Neural cell (in vitro differentiated cells): Measurements from ENCODE around the gene HERPUD1. TPM values are rescaled to one million over a fixed set of nuclear protein-coding genes. Genes with fewer than 3 reads are reported as not detected.

Experiments
- H2AFZ ChIP-seq: fragments of 200-600, 300-800 bp; sonication (generic), shearing (Covaris generic); 2 replicates; pipeline ENCODE4 v1.6.0; 2014; ENCODE audit warnings: low read depth, mild to moderate bottlenecking, antibody characterized with exemption, low read length, moderate library complexity
- H3F3A ChIP-seq: fragments of 200-600 bp; shearing (Covaris generic); 2 replicates; pipeline ENCODE4 v1.6.1; 2016; ENCODE audit warnings: mild to moderate bottlenecking, moderate library complexity, mixed read lengths, antibody characterized with exemption, low read length; ENCODE audit not compliant: insufficient read depth, poor library complexity, severe bottlenecking
- H3K27ac ChIP-seq: fragments of 200-600, 300-800 bp; sonication (generic), shearing (Covaris generic); 2 replicates; pipeline ENCODE4 v1.5.1; 2014; ENCODE audit warnings: mild to moderate bottlenecking, low read length, moderate library complexity
- H3K27me3 ChIP-seq: fragments of 300-800, 200-600 bp; sonication (generic), shearing (Covaris generic); 2 replicates; pipeline ENCODE4 v1.6.0; 2014; ENCODE audit warnings: mild to moderate bottlenecking, low read depth, low read length, moderate library complexity; ENCODE audit not compliant: insufficient read depth
- H3K36me3 ChIP-seq: fragments of 300-800, 200-600 bp; sonication (generic), shearing (Covaris generic); 2 replicates; pipeline ENCODE4 v1.5.1; 2014; ENCODE audit warnings: mild to moderate bottlenecking, antibody characterized with exemption, low read length, moderate library complexity; ENCODE audit not compliant: insufficient read depth
- H3K4me2 ChIP-seq: fragments of 300-800, 200-600 bp; sonication (generic), shearing (Covaris generic); 2 replicates; pipeline ENCODE4 v1.6.0; 2014; ENCODE audit warnings: mild to moderate bottlenecking, low read length
- H3K4me3 ChIP-seq: fragments of 300-800, 200-600 bp; sonication (generic), shearing (Covaris generic); 2 replicates; pipeline ENCODE4 v1.5.1; 2014; ENCODE audit warnings: mild to moderate bottlenecking, low read length, moderate library complexity
- H3K79me2 ChIP-seq: fragments of 200-600 bp; shearing (Covaris generic); replicated peaks from 2 replicates; pipeline ENCODE4 v1.6.0; 2014; ENCODE audit warnings: mild to moderate bottlenecking, low read length, moderate library complexity; ENCODE audit not compliant: insufficient read depth
- H3K9ac ChIP-seq: fragments of 300-800, 200-600 bp; sonication (generic), shearing (Covaris generic); 2 replicates; pipeline ENCODE4 v1.6.1; 2016; ENCODE audit warnings: mild to moderate bottlenecking, low read length, mixed read lengths
- H3K9me2 ChIP-seq: fragments of 200-600 bp; shearing (Covaris generic); 2 replicates; pipeline ENCODE4 v1.6.1; 2016; ENCODE audit warnings: mild to moderate bottlenecking, low read length, mixed read lengths; ENCODE audit not compliant: insufficient read depth
- H3K9me3 ChIP-seq: fragments of 200-600, 300-800 bp; sonication (generic), shearing (Covaris generic); 2 replicates; pipeline ENCODE4 v1.6.1; 2016; ENCODE audit warnings: mild to moderate bottlenecking, mixed run types, low read length, moderate library complexity, mixed read lengths
- H4K20me1 ChIP-seq: fragments of 200-600 bp; shearing (Covaris generic); 2 replicates; pipeline ENCODE4 v1.6.1; 2016; ENCODE audit warnings: mild to moderate bottlenecking, mixed run types; ENCODE audit not compliant: insufficient read depth
- EP300 ChIP-seq: fragments of 450-650 bp; conservative IDR thresholded peaks from 2 replicates; pipeline ENCODE4 v1.6.1; 2014; ENCODE audit warnings: antibody characterized with exemption, mild to moderate bottlenecking, moderate library complexity; ENCODE audit not compliant: poor library complexity, severe bottlenecking
- EZH2 ChIP-seq: fragments of 200-600, 300-800 bp; shearing (Covaris generic), sonication (generic); IDR thresholded peaks from 2 replicates; pipeline ENCODE4 v1.6.1; 2014; ENCODE audit warnings: antibody characterized with exemption, low read length, borderline replicate concordance, mild to moderate bottlenecking; ENCODE audit not compliant: insufficient read depth, poor library complexity, severe bottlenecking
- MXI1 ChIP-seq: fragments of 450-650 bp; conservative IDR thresholded peaks from 2 replicates; pipeline ENCODE4 v1.6.1; 2014; ENCODE audit warnings: antibody characterized with exemption, mild to moderate bottlenecking; ENCODE audit not compliant: poor library complexity, severe bottlenecking
- POLR2AphosphoS5 ChIP-seq: IDR thresholded peaks from 2 replicates; pipeline ENCODE4 v1.6.1; 2012
- RAD21 ChIP-seq: fragments of 450-650 bp; conservative IDR thresholded peaks from 2 replicates; pipeline ENCODE4 v1.6.1; 2014; ENCODE audit warnings: antibody characterized with exemption, mild to moderate bottlenecking, moderate library complexity
- SMC3 ChIP-seq: fragments of 450-650 bp; conservative IDR thresholded peaks from 2 replicates; pipeline ENCODE4 v1.6.1; 2014; ENCODE audit warnings: antibody characterized with exemption, mild to moderate bottlenecking, moderate library complexity; ENCODE audit not compliant: poor library complexity
- TAF1 ChIP-seq: IDR thresholded peaks from 2 replicates; pipeline ENCODE4 v1.6.1; 2012; ENCODE audit warnings: low read depth
- polyA minus RNA-seq: library from RNA; depleted of rRNA, polyadenylated mRNA; stranded (reverse); fragments of >200 nt; gene quantifications from 2 replicates; pipeline ENCODE4 v1.2.3, GENCODE V29; 2014
- polyA plus RNA-seq: library from polyadenylated mRNA; depleted of rRNA; stranded (reverse); fragments of >200 nt; gene quantifications from 2 replicates; pipeline ENCODE4 v1.2.3, GENCODE V29; 2014
- TF ChIP-seq, protein P1 (sequence below): fragments of 450-650 bp; IDR thresholded peaks from 2 replicates; pipeline ENCODE4 v1.5.1; 2014; ENCODE audit warnings: antibody characterized with exemption, mild to moderate bottlenecking, moderate library complexity; ENCODE audit not compliant: poor library complexity, severe bottlenecking
- TF ChIP-seq, protein P2 (sequence below): IDR thresholded peaks from 2 replicates; pipeline ENCODE4 v1.6.1; 2012; ENCODE audit warnings: borderline replicate concordance

HERPUD1 gene, protein sequence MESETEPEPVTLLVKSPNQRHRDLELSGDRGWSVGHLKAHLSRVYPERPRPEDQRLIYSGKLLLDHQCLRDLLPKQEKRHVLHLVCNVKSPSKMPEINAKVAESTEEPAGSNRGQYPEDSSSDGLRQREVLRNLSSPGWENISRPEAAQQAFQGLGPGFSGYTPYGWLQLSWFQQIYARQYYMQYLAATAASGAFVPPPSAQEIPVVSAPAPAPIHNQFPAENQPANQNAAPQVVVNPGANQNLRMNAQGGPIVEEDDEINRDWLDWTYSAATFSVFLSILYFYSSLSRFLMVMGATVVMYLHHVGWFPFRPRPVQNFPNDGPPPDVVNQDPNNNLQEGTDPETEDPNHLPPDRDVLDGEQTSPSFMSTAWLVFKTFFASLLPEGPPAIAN
- polyA plus RNA-seq, result 76.0 and 98.7 TPM in 2 replicates
- polyA minus RNA-seq, result 59.9 and 62.4 TPM in 2 replicates

DNA sequence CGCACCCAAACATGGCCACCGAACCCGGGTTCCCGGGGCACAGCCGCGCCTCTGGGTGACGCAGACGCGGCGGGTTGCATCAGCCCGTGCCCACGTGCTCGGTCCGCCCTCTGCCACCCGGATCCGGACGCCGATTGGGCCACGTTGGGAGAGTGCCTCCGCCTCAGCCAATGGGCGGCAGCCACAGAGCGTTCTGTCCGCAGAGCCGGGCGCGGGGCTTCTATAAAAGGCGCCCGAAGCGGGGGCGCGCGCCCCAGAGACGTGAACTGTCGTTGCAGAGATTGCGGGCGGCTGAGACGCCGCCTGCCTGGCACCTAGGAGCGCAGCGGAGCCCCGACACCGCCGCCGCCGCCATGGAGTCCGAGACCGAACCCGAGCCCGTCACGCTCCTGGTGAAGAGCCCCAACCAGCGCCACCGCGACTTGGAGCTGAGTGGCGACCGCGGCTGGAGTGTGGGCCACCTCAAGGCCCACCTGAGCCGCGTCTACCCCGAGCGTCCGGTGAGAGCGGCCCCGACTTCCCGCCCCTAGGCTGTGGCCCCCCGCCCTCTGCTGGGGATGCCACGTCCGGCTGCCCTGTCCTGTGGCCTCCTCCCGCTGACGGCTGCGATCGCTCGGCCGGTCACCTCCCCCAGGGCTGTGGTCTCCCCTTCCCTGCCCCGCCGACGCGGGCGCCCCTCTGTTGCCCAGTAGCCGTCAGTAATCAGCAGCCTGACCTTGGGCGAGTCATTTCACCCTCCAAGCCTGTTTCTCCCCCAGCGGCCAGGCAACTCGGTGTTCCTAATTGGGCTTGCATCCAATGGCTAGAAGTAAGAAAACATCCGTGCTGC, at the start of gene HERPUD1:
Gene HERPUD1 (plus strand): TSS at position 251 of the 829 bp plus-strand sequence. CDS start 103 bp downstream, at position 354.
- Histone ChIP-seq H3F3A (no peaks in the 10 kb centered on the region), H4K20me1 (no peaks in the 10 kb centered on the region), H3K9me3 (no peaks in the 10 kb centered on the region), H3K4me2 (peak within 1 kb of the TSS; percentile 72), H3K27me3 (no peaks in the 10 kb centered on the region), H3K4me3 (peak within 1 kb of the TSS; percentile 89), H3K27ac (peak within 1 kb of the TSS; percentile 85), H3K36me3 (peaks cover 4% of the 10 kb centered on the region), H3K79me2 (peaks cover 24% of the 10 kb centered on the region), H3K9ac (peak within 1 kb of the TSS; percentile 95), H2AFZ (peak within 1 kb of the TSS; percentile 65), H3K9me2 (no peaks in the 10 kb centered on the region)
- TF ChIP-seq EZH2 (no peak), TAF1 (peak; percentile 99), MXI1 (peak; percentile 66), EP300 (peak; percentile 69), SMC3 (peak; percentile 31), RAD21 (peak; percentile 39), POLR2AphosphoS5 (peak; percentile 94)
- TF ChIP-seq, protein P1, sequence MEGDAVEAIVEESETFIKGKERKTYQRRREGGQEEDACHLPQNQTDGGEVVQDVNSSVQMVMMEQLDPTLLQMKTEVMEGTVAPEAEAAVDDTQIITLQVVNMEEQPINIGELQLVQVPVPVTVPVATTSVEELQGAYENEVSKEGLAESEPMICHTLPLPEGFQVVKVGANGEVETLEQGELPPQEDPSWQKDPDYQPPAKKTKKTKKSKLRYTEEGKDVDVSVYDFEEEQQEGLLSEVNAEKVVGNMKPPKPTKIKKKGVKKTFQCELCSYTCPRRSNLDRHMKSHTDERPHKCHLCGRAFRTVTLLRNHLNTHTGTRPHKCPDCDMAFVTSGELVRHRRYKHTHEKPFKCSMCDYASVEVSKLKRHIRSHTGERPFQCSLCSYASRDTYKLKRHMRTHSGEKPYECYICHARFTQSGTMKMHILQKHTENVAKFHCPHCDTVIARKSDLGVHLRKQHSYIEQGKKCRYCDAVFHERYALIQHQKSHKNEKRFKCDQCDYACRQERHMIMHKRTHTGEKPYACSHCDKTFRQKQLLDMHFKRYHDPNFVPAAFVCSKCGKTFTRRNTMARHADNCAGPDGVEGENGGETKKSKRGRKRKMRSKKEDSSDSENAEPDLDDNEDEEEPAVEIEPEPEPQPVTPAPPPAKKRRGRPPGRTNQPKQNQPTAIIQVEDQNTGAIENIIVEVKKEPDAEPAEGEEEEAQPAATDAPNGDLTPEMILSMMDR, result peak; percentile 48
- TF ChIP-seq, protein P2, sequence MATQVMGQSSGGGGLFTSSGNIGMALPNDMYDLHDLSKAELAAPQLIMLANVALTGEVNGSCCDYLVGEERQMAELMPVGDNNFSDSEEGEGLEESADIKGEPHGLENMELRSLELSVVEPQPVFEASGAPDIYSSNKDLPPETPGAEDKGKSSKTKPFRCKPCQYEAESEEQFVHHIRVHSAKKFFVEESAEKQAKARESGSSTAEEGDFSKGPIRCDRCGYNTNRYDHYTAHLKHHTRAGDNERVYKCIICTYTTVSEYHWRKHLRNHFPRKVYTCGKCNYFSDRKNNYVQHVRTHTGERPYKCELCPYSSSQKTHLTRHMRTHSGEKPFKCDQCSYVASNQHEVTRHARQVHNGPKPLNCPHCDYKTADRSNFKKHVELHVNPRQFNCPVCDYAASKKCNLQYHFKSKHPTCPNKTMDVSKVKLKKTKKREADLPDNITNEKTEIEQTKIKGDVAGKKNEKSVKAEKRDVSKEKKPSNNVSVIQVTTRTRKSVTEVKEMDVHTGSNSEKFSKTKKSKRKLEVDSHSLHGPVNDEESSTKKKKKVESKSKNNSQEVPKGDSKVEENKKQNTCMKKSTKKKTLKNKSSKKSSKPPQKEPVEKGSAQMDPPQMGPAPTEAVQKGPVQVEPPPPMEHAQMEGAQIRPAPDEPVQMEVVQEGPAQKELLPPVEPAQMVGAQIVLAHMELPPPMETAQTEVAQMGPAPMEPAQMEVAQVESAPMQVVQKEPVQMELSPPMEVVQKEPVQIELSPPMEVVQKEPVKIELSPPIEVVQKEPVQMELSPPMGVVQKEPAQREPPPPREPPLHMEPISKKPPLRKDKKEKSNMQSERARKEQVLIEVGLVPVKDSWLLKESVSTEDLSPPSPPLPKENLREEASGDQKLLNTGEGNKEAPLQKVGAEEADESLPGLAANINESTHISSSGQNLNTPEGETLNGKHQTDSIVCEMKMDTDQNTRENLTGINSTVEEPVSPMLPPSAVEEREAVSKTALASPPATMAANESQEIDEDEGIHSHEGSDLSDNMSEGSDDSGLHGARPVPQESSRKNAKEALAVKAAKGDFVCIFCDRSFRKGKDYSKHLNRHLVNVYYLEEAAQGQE, result peak; percentile 96

DNA sequence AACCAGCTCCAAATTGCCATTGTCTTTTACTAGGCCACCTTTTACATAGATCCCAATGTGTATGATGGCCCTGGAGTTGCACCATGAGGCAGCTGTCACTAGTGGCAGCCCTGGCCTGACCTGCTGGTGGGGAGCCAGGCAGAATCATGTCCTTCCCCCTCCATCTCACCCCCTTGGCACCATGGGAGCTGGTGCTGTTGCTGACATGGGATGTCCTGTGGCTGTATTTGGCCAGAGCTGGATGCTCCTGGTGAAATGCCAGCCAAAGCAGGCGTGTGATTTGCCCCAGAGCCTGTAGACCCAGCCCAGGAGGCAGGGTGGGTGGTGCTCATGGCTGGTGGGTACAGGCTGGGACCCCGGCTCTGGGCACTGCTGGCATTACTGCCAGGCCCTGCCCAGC, 48.4 kb upstream of the HERPUD1 start:
- no peaks in the 10 kb centered on the region for H3K27me3 ChIP-seq
- no peak overlapping the region for H3K4me2 ChIP-seq
- H3K9me2 ChIP-seq, result no peaks in the 10 kb centered on the region
- H3K9me3 ChIP-seq, result no peaks in the 10 kb centered on the region
- H2AFZ ChIP-seq, result no peak overlapping the region
- H3F3A ChIP-seq, result no peaks in the 10 kb centered on the region
- no peak overlapping the region for H3K9ac ChIP-seq
- H3K36me3 ChIP-seq, result no peaks in the 10 kb centered on the region
- H3K79me2 ChIP-seq, result no peaks in the 10 kb centered on the region
- no peak overlapping the region for H3K4me3 ChIP-seq
- TF ChIP-seq, protein P1, result no peak
- no peak for TF ChIP-seq MXI1
- H4K20me1 ChIP-seq, result no peaks in the 10 kb centered on the region
- H3K27ac ChIP-seq, result no peak overlapping the region
